Glutamatergic neuron (in vitro differentiated cells): ENCODE measurements around the gene TBKBP1. TPM values are rescaled to one million over a fixed set of nuclear protein-coding genes. Genes with fewer than 3 reads are reported as not detected.
A peak's percentile ranks its signal among the peaks of the same experiment; 100 is the strongest.

Experiments used
- DNase-seq: peaks from one replicate; pipeline ENCODE4 v3.0.0; 2022
- H3K27ac Mint-ChIP-seq: one replicate; pipeline ENCODE4 v1.8.0; 2020; ENCODE audit warnings: mild to moderate bottlenecking, mixed read lengths, inconsistent platforms; ENCODE audit not compliant: unreplicated experiment
- H3K27me3 Mint-ChIP-seq: one replicate; pipeline ENCODE4 v1.8.0; 2020; ENCODE audit warnings: mild to moderate bottlenecking, moderate library complexity, mixed read lengths, inconsistent platforms; ENCODE audit not compliant: unreplicated experiment
- H3K36me3 Mint-ChIP-seq: one replicate; pipeline ENCODE4 v1.8.0; 2020; ENCODE audit warnings: mild to moderate bottlenecking, mixed read lengths, inconsistent platforms; ENCODE audit not compliant: unreplicated experiment
- H3K4me1 Mint-ChIP-seq: one replicate; pipeline ENCODE4 v1.8.0; 2020; ENCODE audit warnings: mild to moderate bottlenecking, low read depth, mixed read lengths, inconsistent platforms; ENCODE audit not compliant: unreplicated experiment
- H3K4me3 Mint-ChIP-seq: one replicate; pipeline ENCODE4 v1.8.0; 2020; ENCODE audit warnings: mild to moderate bottlenecking, mixed read lengths, inconsistent platforms; ENCODE audit not compliant: unreplicated experiment
- H3K9me3 Mint-ChIP-seq: one replicate; pipeline ENCODE4 v1.8.0; 2020; ENCODE audit warnings: mild to moderate bottlenecking, moderate library complexity, mixed read lengths, inconsistent platforms; ENCODE audit not compliant: unreplicated experiment
- CTCF ChIP-seq: fragments of 200-600 bp; sonication (generic); IDR thresholded peaks from one replicate; pipeline ENCODE4 v1.5.0; 2021; ENCODE audit not compliant: partially characterized antibody, unreplicated experiment
- total RNA-seq: library from RNA; stranded (reverse); fragmentation: NEBNext Ultra II Directional; extraction: Animal tissue kit (Norgen Biotek cat#: 25700); gene quantifications from one replicate; pipeline ENCODE4 v1.2.1, GENCODE V29; 2021; ENCODE audit not compliant: unreplicated experiment

Gene TBKBP1
- total RNA-seq, 1 donor from 2014 or later: 30.7 TPM

GRCh38 chr17:47685556-47686275, 8.2 kb upstream of the TBKBP1 start:
- Mint-ChIP-seq H3K27me3 (peaks cover 2% of the 10 kb centered on the region), H3K36me3 (no peaks in the 10 kb centered on the region), H3K4me1 (peaks cover 11% of the 10 kb centered on the region), H3K27ac (peak overlapping the region; percentile 10), H3K4me3 (no peak overlapping the region), H3K9me3 (peaks cover 6% of the 10 kb centered on the region)
- no peak for DNase-seq
- no peak for TF ChIP-seq CTCF

GRCh38 chr17:47686276-47686635, 7.7 kb upstream of the TBKBP1 start:
- TF ChIP-seq CTCF: no peak
- Mint-ChIP-seq H3K9me3 (peaks cover 6% of the 10 kb centered on the region), H3K27ac (no peak overlapping the region), H3K27me3 (peaks cover 2% of the 10 kb centered on the region), H3K4me3 (no peak overlapping the region), H3K4me1 (peaks cover 11% of the 10 kb centered on the region), H3K36me3 (no peaks in the 10 kb centered on the region)
- no peak for DNase-seq

- Mint-ChIP-seq H3K36me3 (no peaks in the 10 kb centered on the region), H3K4me3 (no peak overlapping the region), H3K9me3 (peaks cover 6% of the 10 kb centered on the region), H3K4me1 (peaks cover 12% of the 10 kb centered on the region), H3K27ac (peak overlapping the region; percentile 38), H3K27me3 (peaks cover 2% of the 10 kb centered on the region)
- DNase-seq: no peak
- no peak for TF ChIP-seq CTCF
These were observed 7.2 kb upstream of the TBKBP1 start for GRCh38 chr17:47686664-47687327.

- H3K27me3 Mint-ChIP-seq: peaks cover 3% of the 10 kb centered on the region
- peaks cover 16% of the 10 kb centered on the region for H3K4me1 Mint-ChIP-seq
- H3K4me3 Mint-ChIP-seq: no peak overlapping the region
- peaks cover 6% of the 10 kb centered on the region for H3K9me3 Mint-ChIP-seq
- no peaks in the 10 kb centered on the region for H3K36me3 Mint-ChIP-seq
- DNase-seq: no peak
- TF ChIP-seq CTCF: no peak
- peak overlapping the region; percentile 72 for H3K27ac Mint-ChIP-seq
These were observed 6.7 kb upstream of the TBKBP1 start for GRCh38 chr17:47687328-47687690.

GRCh38 chr17:47687748-47688147, 6.2 kb upstream of the TBKBP1 start:
- Mint-ChIP-seq H3K4me1 (peaks cover 20% of the 10 kb centered on the region), H3K36me3 (no peaks in the 10 kb centered on the region), H3K27ac (peak overlapping the region; percentile 72), H3K27me3 (peaks cover 3% of the 10 kb centered on the region), H3K9me3 (peaks cover 6% of the 10 kb centered on the region), H3K4me3 (no peak overlapping the region)
- no peak for TF ChIP-seq CTCF
- DNase-seq: peak; percentile 60
